SU-DHL-6 (cell line): ENCODE results near the gene AFF2.

Experiments
- CTCF ChIP-seq: fragments of 200-600 bp; sonication (generic); IDR thresholded peaks from one replicate; pipeline ENCODE4 v1.5.1; 2017; ENCODE audit warnings: antibody characterized with exemption, mild to moderate bottlenecking, low read length, moderate library complexity; ENCODE audit not compliant: insufficient read depth, poor library complexity, severe bottlenecking
- EZH2phosphoT487 ChIP-seq: fragments of 200-600 bp; sonication (generic), shearing (Covaris generic); conservative IDR thresholded peaks from 2 replicates; pipeline ENCODE4 v1.6.1; 2018; ENCODE audit warnings: mild to moderate bottlenecking, antibody characterized with exemption, low read length, moderate library complexity, mixed read lengths

GRCh38 chrX:148914783-148915182 is 414.4 kb downstream of the AFF2 start:
- TF ChIP-seq CTCF: no peak
- no peak for TF ChIP-seq EZH2phosphoT487
